Raji (cell line): ENCODE data around the gene HID1.

ENCODE experiments used
- POLR2A ChIP-seq: IDR thresholded peaks from 2 replicates; pipeline ENCODE4 v1.6.1; 2011; ENCODE audit warnings: low read depth, low read length, control low read depth; ENCODE audit not compliant: insufficient read depth

Gene HID1

DNA sequence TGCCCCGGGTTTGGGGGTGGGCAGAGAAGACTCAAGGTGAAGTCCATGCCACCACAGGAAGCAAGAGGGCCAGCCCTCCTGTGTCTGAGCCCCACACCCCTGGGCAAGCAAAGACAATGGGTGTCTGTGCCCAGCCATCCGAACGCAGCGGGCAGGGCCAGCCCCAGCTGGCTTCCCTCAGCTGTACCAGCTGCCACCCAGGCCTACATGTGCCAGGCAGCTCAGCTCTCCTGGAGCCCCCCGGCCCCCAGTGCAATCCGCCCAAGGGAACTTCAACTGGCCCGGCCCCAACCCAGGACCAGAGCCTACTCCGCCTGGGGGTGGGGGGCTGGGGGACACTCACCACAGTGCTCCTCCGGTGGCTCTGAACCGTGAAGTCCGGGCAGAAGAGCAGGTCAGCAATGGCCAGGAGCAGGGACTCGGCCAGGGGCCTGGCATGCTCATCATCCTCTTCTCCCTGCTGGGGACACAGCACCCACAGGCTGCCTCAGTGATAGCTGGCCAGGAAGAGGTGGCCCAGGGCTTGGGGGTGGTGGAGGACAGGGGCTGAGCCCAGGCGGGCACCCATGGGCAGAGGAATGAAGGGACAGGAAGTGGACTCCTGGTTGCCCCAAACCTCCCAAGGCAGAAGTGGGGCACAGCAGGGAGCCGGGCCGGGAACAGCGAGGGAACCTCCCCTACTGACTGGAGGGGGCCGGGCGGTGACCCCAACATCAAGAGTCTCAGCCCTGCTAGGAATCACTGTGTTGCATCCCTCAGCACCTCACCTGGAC is 9.8 kb downstream of the HID1 start:
- TF ChIP-seq POLR2A = no peak

DNA sequence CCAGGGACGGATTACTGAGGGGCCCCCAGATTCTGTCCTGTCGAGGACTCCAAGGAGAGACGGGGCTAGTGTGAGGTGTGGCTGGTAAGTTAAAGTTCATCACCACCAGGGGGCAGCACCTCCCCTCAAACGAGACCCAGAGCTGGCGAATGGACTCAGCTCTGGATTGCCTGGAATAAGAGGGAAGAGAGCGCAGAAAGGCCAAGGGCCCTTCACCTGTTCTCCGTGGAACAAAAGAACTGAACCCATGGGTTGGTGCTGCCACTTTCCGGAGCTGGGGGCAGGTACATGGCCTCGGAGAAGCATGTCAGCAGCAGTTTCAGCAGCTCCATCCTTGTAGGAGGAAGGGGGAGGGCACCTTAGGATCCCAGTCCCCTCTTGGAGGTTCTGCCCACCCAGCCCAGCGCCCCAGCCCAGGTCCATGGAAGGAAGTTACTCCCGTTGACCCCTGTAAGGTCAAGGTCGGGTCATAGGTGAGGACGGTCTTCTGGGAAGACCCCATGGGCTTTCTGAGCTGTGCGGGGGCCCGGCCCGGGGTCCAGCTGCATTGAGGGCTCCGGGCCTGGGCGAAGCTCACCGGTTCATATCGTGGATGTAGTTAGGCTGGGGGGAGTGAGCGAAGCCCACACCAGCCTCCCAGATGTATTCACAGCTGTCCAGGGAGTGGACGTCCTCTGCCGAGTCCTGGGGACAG is 10.8 kb downstream of the HID1 start:
- no peak for TF ChIP-seq POLR2A

GRCh38 chr17:74960570-74961342 is 11.8 kb downstream of the HID1 start:
- TF ChIP-seq POLR2A = no peak

GRCh38 chr17:74959826-74960515 is 12.6 kb downstream of the HID1 start:
- no peak for TF ChIP-seq POLR2A

GRCh38 chr17:74957935-74958740 is 14.4 kb downstream of the HID1 start:
- no peak for TF ChIP-seq POLR2A

DNA sequence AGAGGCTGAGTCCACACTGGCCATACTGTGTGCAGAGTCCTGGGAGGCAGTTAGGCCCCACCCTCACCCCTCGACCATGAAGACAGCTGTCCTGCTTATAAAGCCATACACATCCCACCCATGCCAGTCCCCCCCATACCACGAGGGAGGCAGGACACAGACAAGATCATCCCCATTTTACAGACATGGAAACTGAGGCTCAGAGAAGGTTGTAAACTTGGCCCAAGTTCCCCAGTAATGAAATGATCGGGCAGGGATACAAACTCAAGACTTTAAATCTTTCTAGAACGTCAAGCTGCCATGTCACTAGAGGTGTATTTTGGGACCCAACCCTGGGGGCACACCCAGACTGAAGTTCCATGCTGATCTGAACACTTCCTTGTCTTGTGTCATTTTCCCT is 16.5 kb downstream of the HID1 start:
- TF ChIP-seq POLR2A = no peak

DNA sequence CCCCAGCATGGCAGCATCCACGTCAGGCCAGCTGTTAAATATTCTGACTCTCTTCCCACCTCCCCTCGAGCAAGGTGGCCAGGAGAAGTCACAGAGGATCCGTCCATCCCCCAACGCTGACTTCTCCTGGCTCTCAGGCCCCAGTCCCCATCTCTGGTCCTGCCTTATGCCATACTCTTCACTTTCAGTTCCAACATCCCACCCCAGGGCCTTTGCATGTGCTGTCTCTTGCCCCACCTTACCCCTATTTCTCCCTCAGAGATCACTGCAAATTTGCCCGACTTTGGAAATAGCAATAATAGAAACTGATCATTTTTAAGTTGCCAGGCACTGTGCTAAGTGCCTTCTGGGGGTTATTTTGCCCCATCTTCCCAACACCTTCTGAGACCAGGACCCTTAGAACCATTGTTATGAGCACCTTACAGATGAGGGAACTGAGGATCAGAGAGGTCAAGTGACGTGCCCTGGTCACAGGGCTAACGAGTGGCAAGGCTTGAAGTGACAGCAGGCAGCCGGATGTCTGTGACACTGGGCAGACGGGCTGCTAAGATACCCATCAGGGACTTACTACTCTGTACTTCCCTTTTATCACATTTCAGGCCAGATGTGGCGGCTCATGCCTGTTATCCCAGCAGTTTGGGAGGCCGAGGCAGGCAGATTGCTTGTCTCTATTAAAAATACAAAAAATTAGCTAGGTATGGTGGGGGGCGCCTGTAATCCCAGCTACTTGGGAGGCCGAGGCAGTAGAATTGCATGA is 17.7 kb downstream of the HID1 start:
- TF ChIP-seq POLR2A = no peak

DNA sequence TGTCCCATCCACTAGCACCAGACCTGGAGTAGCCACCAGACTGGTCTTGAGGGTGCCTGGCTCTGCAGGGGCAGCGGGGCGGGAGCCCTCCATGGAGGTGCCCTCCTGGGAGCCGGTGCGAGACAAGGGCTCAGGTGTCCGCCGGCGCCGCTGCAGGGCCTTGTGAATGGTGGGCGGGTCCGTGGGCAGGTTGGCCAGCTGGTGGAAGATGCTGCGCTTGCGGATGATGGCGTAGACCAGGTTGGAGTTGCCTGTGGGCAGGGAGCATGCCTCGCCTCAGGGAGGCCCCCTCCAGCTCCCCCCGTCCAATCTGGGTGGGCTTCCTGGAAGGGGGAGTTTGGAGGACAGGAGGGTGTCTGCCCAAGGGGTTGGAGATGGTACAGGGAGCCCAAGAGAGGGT is 18.4 kb downstream of the HID1 start:
- no peak for TF ChIP-seq POLR2A

DNA sequence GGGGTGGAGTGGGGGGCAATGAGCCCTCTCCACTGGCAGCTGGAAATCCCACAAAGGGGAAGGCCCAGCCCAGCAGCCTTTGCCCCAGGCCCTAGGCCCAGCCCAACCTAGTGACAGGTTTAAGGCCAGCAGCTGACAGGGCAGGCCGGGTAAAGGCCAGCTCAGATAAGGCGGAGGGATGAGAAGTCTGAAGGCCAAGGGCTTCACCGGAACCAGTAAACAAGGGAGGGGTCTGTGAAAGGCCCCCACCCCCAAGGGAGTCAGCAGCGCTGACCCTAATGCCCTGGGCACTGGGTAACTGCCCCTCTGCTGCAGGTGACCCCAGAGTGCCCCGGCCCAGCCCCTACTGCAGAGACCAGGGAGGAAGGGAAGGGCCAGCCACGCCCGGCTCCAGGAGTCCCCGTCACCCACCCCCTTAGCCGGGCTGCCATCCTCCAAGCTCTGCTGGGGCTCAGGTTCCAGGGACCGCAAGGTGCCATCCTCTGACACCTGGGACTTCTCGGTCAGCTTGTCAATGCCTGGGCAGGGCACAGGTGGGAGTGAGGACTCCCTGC is 19.3 kb downstream of the HID1 start:
- TF ChIP-seq POLR2A = no peak

GRCh38 chr17:74952431-74953133 is 20.0 kb downstream of the HID1 start:
- TF ChIP-seq POLR2A = no peak

- TF ChIP-seq POLR2A = no peak
Observed at GRCh38 chr17:74951680-74952421, 20.7 kb downstream of the HID1 start.

GRCh38 chr17:74951065-74951464 is 21.5 kb downstream of the HID1 start:
- no peak for TF ChIP-seq POLR2A
